Right atrium auricular region (tissue), 2 donors: Measurements from ENCODE around the gene MSANTD3. TPM values are rescaled to one million over a fixed set of nuclear protein-coding genes. Genes with fewer than 3 reads are reported as not detected.

Source experiments
- DNase-seq: peaks from one replicate; pipeline ENCODE4 v3.0.0-alpha.2; 2019; ENCODE audit warnings: low spot score
- H3K27ac ChIP-seq, 2 donors: fragments of 200-600 bp; sonication (generic); 1 replicate in 1 of 2; 2 replicates in 1 of 2; pipeline ENCODE4 v1.5.1; 2016 to 2019
- H3K27me3 ChIP-seq, 2 donors: fragments of 200-600 bp; sonication (generic); one replicate each; pipeline versions ENCODE4 v1.5.1 to v1.6.0; 2017 to 2019
- H3K36me3 ChIP-seq: fragments of 200-600 bp; sonication (generic); one replicate; pipeline ENCODE4 v1.5.1; 2016
- H3K4me1 ChIP-seq, 2 donors: fragments of 200-600 bp; sonication (generic); one replicate each; pipeline versions ENCODE4 v1.5.1 to v1.6.0; 2017 to 2019
- H3K4me3 ChIP-seq, 2 donors: fragments of 200-600 bp; sonication (generic); 1 replicate in 1 of 2; 2 replicates in 1 of 2; pipeline ENCODE4 v1.5.1; 2017 to 2019; ENCODE audit warnings: mild to moderate bottlenecking in 1 of 2, moderate library complexity in 1 of 2
- H3K9me3 ChIP-seq, 2 donors: fragments of 200-600 bp; sonication (generic); one replicate each; pipeline ENCODE4 v1.5.1; 2019
- total RNA-seq, 2 donors: library from RNA; depleted of rRNA; stranded (reverse); fragments of >200 nt; gene quantifications; one replicate each; pipeline ENCODE4 v1.1.0, GENCODE V29; 2016
- TF ChIP-seq, protein P1 (sequence below), 2 donors: fragments of 200-600 bp; sonication (generic); IDR thresholded peaks; one replicate each; pipeline ENCODE4 v1.5.1; 2019; ENCODE audit warnings: antibody characterized with exemption in 2 of 2

Gene MSANTD3
- total RNA-seq, 2 donors from 2014 or later = 20.9 to 29.3 TPM

GRCh38 chr9:100441911-100442361 lies 15.0 kb downstream of the MSANTD3 start:
- H3K4me3 ChIP-seq = no peak overlapping the region
- peaks cover 0 to 7% of the 10 kb centered on the region in 2 donors for H3K4me1 ChIP-seq
- no peak overlapping the region for H3K27ac ChIP-seq
- no peaks in the 10 kb centered on the region for H3K9me3 ChIP-seq
- TF ChIP-seq, protein P1, sequence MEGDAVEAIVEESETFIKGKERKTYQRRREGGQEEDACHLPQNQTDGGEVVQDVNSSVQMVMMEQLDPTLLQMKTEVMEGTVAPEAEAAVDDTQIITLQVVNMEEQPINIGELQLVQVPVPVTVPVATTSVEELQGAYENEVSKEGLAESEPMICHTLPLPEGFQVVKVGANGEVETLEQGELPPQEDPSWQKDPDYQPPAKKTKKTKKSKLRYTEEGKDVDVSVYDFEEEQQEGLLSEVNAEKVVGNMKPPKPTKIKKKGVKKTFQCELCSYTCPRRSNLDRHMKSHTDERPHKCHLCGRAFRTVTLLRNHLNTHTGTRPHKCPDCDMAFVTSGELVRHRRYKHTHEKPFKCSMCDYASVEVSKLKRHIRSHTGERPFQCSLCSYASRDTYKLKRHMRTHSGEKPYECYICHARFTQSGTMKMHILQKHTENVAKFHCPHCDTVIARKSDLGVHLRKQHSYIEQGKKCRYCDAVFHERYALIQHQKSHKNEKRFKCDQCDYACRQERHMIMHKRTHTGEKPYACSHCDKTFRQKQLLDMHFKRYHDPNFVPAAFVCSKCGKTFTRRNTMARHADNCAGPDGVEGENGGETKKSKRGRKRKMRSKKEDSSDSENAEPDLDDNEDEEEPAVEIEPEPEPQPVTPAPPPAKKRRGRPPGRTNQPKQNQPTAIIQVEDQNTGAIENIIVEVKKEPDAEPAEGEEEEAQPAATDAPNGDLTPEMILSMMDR (IDR thresholded peaks at IDR 0.05) = no peak
- no peaks in the 10 kb centered on the region for H3K27me3 ChIP-seq
- no peaks in the 10 kb centered on the region for H3K36me3 ChIP-seq
- DNase-seq = no peak

GRCh38 chr9:100443781-100444768 lies 17.1 kb downstream of the MSANTD3 start:
- Histone ChIP-seq H3K36me3 (no peaks in the 10 kb centered on the region), H3K9me3 (no peaks in the 10 kb centered on the region), H3K4me3 (no peak overlapping the region), H3K27ac (no peak overlapping the region), H3K27me3 (no peaks in the 10 kb centered on the region), H3K4me1 (peaks cover 0 to 7% of the 10 kb centered on the region in 2 donors)
- TF ChIP-seq, protein P1 (IDR thresholded peaks at IDR 0.05) = no peak
- DNase-seq = no peak

GRCh38 chr9:100445161-100445902 lies 18.4 kb downstream of the MSANTD3 start:
- TF ChIP-seq, protein P1 (IDR thresholded peaks at IDR 0.05) = peak in 1 of 2 donors; percentile 21
- Histone ChIP-seq H3K4me3 (no peak overlapping the region), H3K27ac (no peak overlapping the region), H3K27me3 (no peaks in the 10 kb centered on the region), H3K4me1 (peaks cover 0 to 7% of the 10 kb centered on the region in 2 donors), H3K36me3 (no peaks in the 10 kb centered on the region), H3K9me3 (no peaks in the 10 kb centered on the region)
- DNase-seq = no peak

GRCh38 chr9:100445903-100446549 lies 19.1 kb downstream of the MSANTD3 start:
- Histone ChIP-seq H3K9me3 (no peaks in the 10 kb centered on the region), H3K27ac (no peak overlapping the region), H3K4me3 (no peak overlapping the region), H3K27me3 (no peaks in the 10 kb centered on the region), H3K4me1 (peaks cover 0 to 7% of the 10 kb centered on the region in 2 donors), H3K36me3 (no peaks in the 10 kb centered on the region)
- TF ChIP-seq, protein P1 (IDR thresholded peaks at IDR 0.05) = no peak
- DNase-seq = no peak

- Histone ChIP-seq H3K36me3 (peaks cover 5% of the 10 kb centered on the region), H3K9me3 (no peaks in the 10 kb centered on the region), H3K4me1 (peaks cover 0 to 7% of the 10 kb centered on the region in 2 donors), H3K27ac (no peak overlapping the region), H3K4me3 (no peak overlapping the region), H3K27me3 (no peaks in the 10 kb centered on the region)
- TF ChIP-seq, protein P1 (IDR thresholded peaks at IDR 0.05) = no peak
- DNase-seq = no peak
Measured at GRCh38 chr9:100447041-100447440, 20.1 kb downstream of the MSANTD3 start.
